MCF 10A (cell line): ENCODE data around the gene WNT3A. TPM values are rescaled to one million over a fixed set of nuclear protein-coding genes. Genes with fewer than 3 reads are reported as not detected.

Experiments used
- BruUV-seq: library from RNA; stranded (reverse); fragments of 400-500 nt; replicated peaks from 2 replicates; lab custom pipeline; 2021; lab: Mats Ljungman, UMichigan
- CTCF ChIA-PET: fragments of 300-600 bp; sonication (Branson Sonifier 250); formaldehyde crosslinking; extraction: SDS; loops from one replicate; lab custom pipeline; 2021; ENCODE audit warnings: antibody characterized with exemption, inconsistent platforms; lab: Yijun Ruan, JAX
- POLR2A ChIA-PET: fragments of 300-600, 350-650 bp; sonication (Branson Sonifier 250); formaldehyde crosslinking; extraction: SDS; loops from one replicate; lab custom pipeline; 2020; ENCODE audit warnings: antibody characterized with exemption, inconsistent platforms; lab: Yijun Ruan, JAX
- DNase-seq: peaks from one replicate; pipeline ENCODE4 v3.0.0-alpha.2; 2018; ENCODE audit not compliant: unreplicated experiment
- H3K27ac Mint-ChIP-seq: one replicate; pipeline ENCODE4 v1.8.0; 2022; ENCODE audit warnings: mild to moderate bottlenecking, low read depth, mixed read lengths; ENCODE audit not compliant: unreplicated experiment
- H3K27me3 Mint-ChIP-seq: one replicate; pipeline ENCODE4 v1.8.0; 2022; ENCODE audit warnings: mixed read lengths; ENCODE audit not compliant: insufficient read depth, unreplicated experiment
- H3K36me3 Mint-ChIP-seq: one replicate; pipeline ENCODE4 v1.8.0; 2022; ENCODE audit warnings: mild to moderate bottlenecking, moderate library complexity, mixed read lengths; ENCODE audit not compliant: insufficient read depth, unreplicated experiment
- H3K4me1 Mint-ChIP-seq: one replicate; pipeline ENCODE4 v1.8.0; 2022; ENCODE audit warnings: mixed read lengths; ENCODE audit not compliant: insufficient read depth, unreplicated experiment
- H3K4me3 Mint-ChIP-seq: one replicate; pipeline ENCODE4 v1.8.0; 2022; ENCODE audit warnings: mild to moderate bottlenecking, moderate library complexity, mixed read lengths; ENCODE audit not compliant: unreplicated experiment
- H3K9me3 Mint-ChIP-seq: one replicate; pipeline ENCODE4 v1.8.0; 2022; ENCODE audit warnings: mixed read lengths; ENCODE audit not compliant: unreplicated experiment
- intact Hi-C: fragments of 100-400 bp; cut with micrococcal nuclease; formaldehyde crosslinking; loops from 2 replicates; pipeline ENCODE4 v1.14.1; 2022
- total RNA-seq: library from RNA; stranded (reverse); gene quantifications from 2 replicates; pipeline ENCODE4 v1.2.3, GENCODE V29; 2022
- TF ChIP-seq, protein P1 (sequence below): fragments of 200-600 bp; IDR thresholded peaks from one replicate; pipeline ENCODE4 v1.8.0; 2022; ENCODE audit warnings: antibody characterized with exemption, mild to moderate bottlenecking; ENCODE audit not compliant: unreplicated experiment

WNT3A gene
- total RNA-seq, 1 experiment from 2014 or later: not detected

DNA sequence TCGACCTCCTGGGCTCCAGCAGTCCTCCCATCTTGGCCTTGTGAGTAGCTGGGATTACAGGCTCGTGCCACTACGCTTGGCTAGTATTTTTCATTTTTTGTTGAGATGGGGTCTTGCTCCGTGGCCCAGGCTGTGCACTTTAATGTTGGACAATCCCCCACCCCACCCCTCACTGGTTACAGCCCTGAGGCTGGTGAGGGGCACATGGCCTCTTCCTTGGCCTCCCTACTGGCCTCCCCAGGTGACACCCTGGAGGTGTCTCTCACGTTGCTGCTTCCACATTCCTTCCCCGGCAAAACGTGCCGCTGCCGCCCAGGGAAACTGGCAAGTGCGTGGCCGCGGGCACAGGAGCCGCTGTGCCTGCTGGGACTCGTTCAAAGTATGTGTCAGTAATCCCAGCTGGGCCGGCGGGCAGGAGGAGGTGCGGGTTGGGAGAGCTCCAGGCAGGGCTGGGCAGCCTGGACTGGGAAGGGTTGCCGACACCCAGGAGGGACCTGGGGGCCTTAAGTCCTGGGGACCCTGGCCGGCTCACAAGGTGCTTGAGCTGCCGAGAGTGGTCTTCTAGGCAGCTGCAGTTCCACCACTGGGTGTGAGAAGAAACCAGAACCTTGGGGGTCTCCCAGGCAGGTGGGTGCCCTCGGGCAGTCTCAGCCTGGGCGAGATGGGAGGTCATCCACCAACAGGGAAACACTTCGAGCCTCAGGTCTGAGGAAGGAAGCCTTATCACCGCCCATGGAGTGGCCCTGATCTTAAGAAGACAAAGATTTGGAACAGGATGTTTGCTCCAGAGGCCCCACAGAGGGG is 6.5 kb downstream of the WNT3A start:
- POLR2A ChIA-PET: interaction anchor here (0.6 to 5.6 kb wide), 26 partner anchors 9 to 697 kb away, joined by 3 to 93 read pairs (median 4); partner anchors contain the start of gene ARF1
- DNase-seq: peak; percentile 98
- intact Hi-C loops: no loop called here
- H3K27me3 Mint-ChIP-seq: no peaks in the 10 kb centered on the region
- peaks cover 14% of the 10 kb centered on the region for H3K4me1 Mint-ChIP-seq
- no TSS peak for BruUV-seq
- peak overlapping the region; percentile 5 for H3K4me3 Mint-ChIP-seq
- H3K9me3 Mint-ChIP-seq: no peaks in the 10 kb centered on the region
- CTCF ChIA-PET: interaction anchor here (0.6 to 7.9 kb wide), 15 partner anchors 10 to 1115 kb away, joined by 3 to 87 read pairs (median 3); partner anchors contain the start of gene ARF1
- H3K36me3 Mint-ChIP-seq: no peaks in the 10 kb centered on the region
- TF ChIP-seq, protein P1, sequence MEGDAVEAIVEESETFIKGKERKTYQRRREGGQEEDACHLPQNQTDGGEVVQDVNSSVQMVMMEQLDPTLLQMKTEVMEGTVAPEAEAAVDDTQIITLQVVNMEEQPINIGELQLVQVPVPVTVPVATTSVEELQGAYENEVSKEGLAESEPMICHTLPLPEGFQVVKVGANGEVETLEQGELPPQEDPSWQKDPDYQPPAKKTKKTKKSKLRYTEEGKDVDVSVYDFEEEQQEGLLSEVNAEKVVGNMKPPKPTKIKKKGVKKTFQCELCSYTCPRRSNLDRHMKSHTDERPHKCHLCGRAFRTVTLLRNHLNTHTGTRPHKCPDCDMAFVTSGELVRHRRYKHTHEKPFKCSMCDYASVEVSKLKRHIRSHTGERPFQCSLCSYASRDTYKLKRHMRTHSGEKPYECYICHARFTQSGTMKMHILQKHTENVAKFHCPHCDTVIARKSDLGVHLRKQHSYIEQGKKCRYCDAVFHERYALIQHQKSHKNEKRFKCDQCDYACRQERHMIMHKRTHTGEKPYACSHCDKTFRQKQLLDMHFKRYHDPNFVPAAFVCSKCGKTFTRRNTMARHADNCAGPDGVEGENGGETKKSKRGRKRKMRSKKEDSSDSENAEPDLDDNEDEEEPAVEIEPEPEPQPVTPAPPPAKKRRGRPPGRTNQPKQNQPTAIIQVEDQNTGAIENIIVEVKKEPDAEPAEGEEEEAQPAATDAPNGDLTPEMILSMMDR: no peak
- peak overlapping the region; percentile 6 for H3K27ac Mint-ChIP-seq

DNA sequence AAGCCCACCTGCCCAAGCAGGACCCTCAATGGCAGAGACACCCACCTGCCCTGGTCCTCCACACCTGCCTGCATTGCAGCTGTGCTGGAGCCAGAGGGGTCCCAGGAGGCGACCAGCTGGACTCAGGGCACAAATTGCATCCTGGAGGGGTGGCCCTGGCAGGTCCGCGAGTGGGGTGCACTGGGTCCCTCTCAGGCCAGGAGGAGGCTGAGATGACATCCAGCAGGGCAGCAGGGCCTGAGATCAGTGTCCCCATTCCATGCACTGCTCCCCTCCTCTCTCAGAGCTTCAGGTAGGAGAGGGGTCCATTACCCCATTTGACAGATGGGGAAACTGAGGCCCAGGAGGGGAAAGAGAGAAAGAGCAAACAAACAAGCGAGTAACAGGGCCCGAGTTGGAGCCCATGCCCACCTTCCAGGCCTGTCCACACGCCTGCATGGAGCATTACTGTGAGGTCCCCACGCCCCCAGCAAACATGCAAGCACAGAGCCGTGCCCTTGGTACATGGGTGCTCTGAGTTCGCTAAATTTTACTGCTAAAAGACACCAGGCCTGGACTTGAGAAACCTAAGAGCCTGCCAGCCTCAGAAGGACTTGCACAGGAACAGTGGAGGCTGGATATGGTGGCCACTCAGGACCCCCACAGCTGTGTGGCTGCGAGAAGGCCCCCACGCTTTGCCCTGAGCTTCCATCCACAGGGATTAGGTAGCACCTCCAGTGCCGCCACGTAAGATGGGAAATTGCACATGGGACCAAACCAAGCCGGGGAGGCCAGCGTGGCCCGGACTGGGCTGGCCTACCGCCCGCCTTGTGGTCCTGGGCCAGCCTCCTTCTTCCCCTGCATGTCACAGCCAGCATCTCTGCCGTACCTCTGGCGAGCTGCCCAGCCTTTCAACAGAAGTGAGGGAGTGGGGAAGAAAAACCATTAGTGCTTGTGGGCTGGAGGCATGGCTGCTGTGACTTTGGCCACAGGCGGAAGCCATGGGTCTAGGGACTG is 7.4 kb downstream of the WNT3A start:
- peak; percentile 99 for DNase-seq
- CTCF ChIA-PET: interaction anchor here (0.6 to 7.9 kb wide), 13 partner anchors 11 to 498 kb away, joined by 3 to 87 read pairs (median 3); partner anchors contain the start of gene ARF1
- no peak overlapping the region for H3K4me3 Mint-ChIP-seq
- POLR2A ChIA-PET: interaction anchor here (0.7 to 5.6 kb wide), 25 partner anchors 8 to 472 kb away, joined by 3 to 93 read pairs (median 4); partner anchors contain the start of gene ARF1
- no peaks in the 10 kb centered on the region for H3K9me3 Mint-ChIP-seq
- no TSS peak for BruUV-seq
- TF ChIP-seq, protein P1: no peak
- peaks cover 14% of the 10 kb centered on the region for H3K4me1 Mint-ChIP-seq
- no peaks in the 10 kb centered on the region for H3K36me3 Mint-ChIP-seq
- intact Hi-C loops: no loop called here
- no peaks in the 10 kb centered on the region for H3K27me3 Mint-ChIP-seq
- peak overlapping the region; percentile 69 for H3K27ac Mint-ChIP-seq

DNA sequence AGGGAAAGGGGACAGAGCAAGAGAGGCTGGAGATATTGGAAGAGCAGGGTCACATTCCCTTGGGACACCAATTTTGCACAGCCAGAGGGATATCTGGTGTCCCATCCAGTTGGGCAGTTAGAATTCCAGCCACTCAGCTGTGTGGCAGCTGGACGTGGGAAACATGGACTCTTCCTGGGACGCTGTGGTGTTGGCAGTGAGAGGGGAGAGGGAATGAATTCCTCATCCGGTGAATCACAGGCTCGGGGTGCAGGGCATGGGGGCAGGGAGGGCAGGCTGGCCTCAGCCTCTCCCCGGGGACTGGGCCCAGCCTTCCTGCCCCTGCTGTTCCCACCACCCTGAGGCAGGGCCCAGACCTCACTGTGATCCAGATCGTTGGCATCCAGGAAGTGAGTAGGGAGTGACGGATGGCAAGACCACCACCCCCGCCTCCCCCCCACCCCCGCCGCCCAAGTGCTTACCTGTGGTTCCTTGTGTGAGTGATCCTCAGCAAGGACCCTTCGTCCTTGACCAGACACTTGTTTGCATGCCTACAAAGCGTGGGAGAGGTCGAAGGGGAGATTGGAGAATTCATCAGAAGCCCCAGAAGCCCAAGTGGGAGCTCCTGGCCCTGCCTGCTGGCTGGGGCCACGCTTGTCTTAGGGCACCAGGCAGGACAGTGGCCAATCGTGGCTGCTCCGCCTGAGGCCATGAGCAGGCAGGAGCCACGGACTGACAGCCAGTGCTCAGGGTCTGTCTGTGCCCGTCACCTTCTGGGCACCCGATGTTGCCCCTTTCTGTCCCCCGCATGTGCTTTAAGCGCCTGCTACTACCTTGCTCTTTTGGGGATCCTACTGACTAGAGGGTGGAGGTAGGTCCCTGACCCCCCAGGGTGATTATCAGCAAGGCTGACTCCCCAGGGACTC is 8.7 kb downstream of the WNT3A start:
- no peaks in the 10 kb centered on the region for H3K9me3 Mint-ChIP-seq
- H3K27ac Mint-ChIP-seq: peak overlapping the region; percentile 69
- ChIA-PET CTCF (interaction anchor here (0.6 to 7.9 kb wide), 4 partner anchors 12 to 128 kb away, joined by 3 to 87 read pairs (median 18); no protein-coding TSS in a partner anchor), POLR2A (interaction anchor here (0.7 to 5.6 kb wide), 6 partner anchors 9 to 471 kb away, joined by 3 to 93 read pairs (median 3); partner anchors contain the start of gene ARF1)
- BruUV-seq: no TSS peak
- H3K4me1 Mint-ChIP-seq: peaks cover 14% of the 10 kb centered on the region
- DNase-seq: peak; percentile 93
- no peaks in the 10 kb centered on the region for H3K27me3 Mint-ChIP-seq
- H3K4me3 Mint-ChIP-seq: no peak overlapping the region
- TF ChIP-seq, protein P1: no peak
- H3K36me3 Mint-ChIP-seq: no peaks in the 10 kb centered on the region
- intact Hi-C loops: no loop called here
